Hematopoietic multipotent progenitor cell treated with erythropoietin and hydrocortisone succinate and interleukin-3 and kit ligand, for 17 days (in vitro differentiated cells): ENCODE results near the gene DTD2.

Experiments used
- DNase-seq: peaks from one replicate; pipeline ENCODE4 v3.0.0-alpha.2; 2015; ENCODE audit warnings: low spot score

Gene DTD2

DNA sequence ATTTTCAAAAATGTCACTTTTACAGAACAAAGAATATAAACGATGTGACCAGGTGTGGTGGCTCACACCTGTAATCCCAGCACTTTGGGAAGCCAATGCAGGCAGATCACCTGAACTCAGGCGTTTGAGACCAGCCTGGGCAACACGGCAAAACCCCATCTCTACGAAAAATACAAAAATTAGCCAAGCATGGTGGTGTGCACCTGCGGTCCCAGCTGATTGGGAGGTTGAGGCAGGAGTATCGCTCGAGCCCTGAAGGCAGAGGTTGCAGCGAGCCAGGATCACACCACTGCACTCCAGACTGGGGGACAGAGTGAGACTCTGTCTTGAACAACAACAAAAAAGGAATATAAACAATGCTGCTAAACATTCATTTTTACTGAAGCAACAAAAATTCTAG is 52.2 kb downstream of the DTD2 start:
- DNase-seq = no peak

DNA sequence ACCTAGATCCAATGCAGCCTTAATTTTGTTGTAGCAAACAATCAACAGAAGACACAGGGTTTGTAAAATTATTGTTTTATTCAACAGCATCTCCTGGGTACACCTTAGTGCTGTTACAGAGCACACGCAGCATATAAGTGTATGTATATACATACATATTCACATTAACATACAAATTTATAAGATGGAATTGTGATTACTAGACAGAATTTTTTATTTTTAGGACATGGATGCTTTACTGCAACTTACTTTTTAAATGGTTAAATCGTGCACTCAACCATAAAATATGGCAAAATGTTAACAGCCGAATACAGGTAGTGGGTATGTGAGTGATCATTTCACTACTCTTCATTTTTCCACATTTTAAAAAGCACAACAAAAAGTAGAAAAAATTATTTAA is 53.6 kb downstream of the DTD2 start:
- DNase-seq = no peak

DNA sequence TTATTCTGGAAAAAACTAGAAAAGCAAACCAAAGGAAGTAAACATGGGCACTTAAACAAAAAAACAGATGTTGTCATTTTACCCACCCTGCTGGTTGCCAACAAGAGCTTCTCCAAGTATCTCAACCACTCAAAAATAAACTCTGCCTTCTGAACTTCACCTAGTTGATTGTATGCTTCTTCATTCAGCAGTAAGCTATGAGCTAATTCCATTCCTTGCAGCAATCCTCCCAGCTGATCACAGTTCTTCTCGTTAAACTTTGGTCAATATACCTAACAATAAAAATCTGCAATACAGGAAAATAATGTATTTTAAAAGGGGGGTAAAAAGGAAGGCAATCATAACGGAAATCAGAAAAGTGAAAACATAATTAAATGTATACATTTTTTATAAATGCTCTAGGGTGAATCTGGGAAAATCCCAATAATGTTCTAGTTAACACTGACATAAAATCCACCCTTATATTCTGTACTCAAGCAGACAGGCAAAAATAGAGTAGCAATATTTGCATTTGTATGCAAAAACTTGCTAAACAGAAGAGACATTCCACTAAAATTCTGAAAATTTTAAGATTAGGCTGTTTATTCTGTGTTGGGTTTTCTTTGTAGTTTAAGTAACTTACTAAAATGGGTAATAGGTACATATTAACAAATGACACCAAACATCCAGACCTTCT is 54.4 kb downstream of the DTD2 start:
- DNase-seq = no peak

DNA sequence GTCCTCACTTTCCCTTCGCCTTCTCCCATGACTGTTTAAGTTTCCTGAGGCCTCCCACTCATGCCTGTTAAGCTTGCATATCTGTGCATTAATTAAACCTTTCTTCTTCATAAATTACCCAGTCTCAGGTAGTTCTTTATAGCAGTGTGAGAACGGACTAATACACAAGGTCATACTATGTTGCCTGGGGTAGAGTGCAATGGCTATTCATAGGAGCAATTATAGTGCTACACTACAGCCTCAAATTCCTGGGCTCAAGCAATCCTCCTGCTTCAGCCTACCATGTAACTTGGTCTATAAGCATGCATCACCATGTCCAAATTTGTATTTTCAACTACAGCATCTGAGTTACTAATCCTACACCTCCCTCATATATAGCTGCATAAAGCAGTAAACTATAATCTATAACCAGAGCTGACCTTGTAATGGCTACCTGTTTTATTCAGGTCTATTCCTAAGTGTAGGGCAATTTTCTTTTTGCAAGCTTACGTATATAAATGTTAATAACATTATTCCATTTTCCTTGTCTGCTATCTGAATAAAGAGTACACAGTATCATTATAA is 55.9 kb downstream of the DTD2 start:
- DNase-seq = no peak

DNA sequence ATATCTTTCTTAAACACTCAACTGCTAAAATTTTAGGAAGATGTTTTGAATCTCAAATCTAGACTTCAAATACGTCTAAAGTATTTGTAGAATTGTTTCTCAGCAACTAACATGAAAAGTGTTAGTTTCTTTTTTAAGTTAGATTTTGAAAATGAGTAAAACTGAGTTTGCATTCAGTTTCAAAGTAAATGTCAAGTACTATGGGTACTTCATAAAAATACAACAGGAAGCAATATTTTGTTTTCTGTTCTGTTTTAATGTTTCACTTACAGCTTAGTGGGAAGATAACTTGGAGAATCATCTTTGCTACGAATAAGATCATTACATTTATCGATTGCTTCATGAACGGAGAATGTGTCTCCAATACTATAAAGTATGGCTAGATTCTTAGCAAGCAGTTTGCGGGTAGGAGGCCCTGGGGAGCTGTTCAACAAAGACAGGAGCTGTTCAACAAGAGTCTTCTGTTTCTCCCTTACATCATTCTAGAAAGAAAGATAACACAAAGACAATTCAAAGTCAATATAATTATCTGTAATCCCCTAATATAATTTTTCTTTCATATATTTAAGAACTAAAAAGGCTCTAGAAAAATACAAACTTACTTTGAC is 57.2 kb downstream of the DTD2 start:
- no peak for DNase-seq
